ENCODE measurements around the gene TP53I11. TPM values are rescaled to one million over a fixed set of nuclear protein-coding genes. Genes with fewer than 3 reads are reported as not detected.

The TP53I11 gene
- total and polyA plus RNA-seq, 2 of the 13 experiments (the other 11 are each of a cell fraction or from before 2014, with no cell fraction given): not detected

GRCh38 chr11:44978274-44978960, 27.7 kb upstream of the TP53I11 start (continued):
- TF ChIP-seq ZNF382 (CRISPR knock-in tag; IDR thresholded peaks at IDR 0.05; ENCODE audit: borderline replicate concordance) (no peak), ZNF776 (CRISPR knock-in tag; IDR thresholded peaks at IDR 0.05) (no peak), ATM (IDR thresholded peaks at IDR 0.05; ENCODE audit: borderline replicate concordance) (peak; percentile 17; the same call in 1 of the 2 replicates)

DNA sequence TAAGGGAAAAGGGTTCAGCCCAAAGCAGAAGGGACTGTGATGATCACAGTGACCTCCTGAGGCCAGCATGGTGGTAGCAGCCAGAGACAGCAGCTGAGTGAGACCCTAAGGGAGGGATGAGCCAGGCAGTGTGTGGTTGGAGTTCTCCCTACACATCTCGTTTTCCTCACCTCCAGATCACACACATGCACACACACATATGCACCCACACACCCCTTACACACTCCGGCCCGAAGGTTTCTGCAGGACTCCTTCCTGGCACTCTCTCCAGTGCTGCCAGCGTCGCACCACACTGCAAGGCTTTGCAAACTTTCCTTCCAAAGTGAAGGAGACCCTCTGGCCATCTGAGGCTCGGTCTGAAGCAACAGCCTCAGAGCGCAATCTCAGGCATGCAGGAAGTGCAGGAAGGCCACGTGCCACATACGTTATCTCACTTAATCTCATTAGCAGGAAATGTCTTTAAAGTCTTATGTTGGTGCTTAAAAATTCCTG, 26.9 kb upstream of the TP53I11 start:
- H3K9ac ChIP-seq (ENCODE audit: insufficient read depth, low read depth, low read length): no peak overlapping the region
- no peaks in the 10 kb centered on the region for H3K4me1 ChIP-seq (ENCODE audit: insufficient read depth, low read length)
- POLR2A ChIA-PET: no interaction called here
- ATAC-seq: peak; percentile 62; the same call in 2 of the 3 replicates
- no peak overlapping the region for H3K4me2 ChIP-seq (ENCODE audit: low read depth, low read length)
- TF ChIP-seq, protein P1, sequence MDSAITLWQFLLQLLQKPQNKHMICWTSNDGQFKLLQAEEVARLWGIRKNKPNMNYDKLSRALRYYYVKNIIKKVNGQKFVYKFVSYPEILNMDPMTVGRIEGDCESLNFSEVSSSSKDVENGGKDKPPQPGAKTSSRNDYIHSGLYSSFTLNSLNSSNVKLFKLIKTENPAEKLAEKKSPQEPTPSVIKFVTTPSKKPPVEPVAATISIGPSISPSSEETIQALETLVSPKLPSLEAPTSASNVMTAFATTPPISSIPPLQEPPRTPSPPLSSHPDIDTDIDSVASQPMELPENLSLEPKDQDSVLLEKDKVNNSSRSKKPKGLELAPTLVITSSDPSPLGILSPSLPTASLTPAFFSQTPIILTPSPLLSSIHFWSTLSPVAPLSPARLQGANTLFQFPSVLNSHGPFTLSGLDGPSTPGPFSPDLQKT (CRISPR knock-in tag; IDR thresholded peaks at IDR 0.05; ENCODE audit: borderline replicate concordance): no peak
- TF ChIP-seq, protein P2, sequence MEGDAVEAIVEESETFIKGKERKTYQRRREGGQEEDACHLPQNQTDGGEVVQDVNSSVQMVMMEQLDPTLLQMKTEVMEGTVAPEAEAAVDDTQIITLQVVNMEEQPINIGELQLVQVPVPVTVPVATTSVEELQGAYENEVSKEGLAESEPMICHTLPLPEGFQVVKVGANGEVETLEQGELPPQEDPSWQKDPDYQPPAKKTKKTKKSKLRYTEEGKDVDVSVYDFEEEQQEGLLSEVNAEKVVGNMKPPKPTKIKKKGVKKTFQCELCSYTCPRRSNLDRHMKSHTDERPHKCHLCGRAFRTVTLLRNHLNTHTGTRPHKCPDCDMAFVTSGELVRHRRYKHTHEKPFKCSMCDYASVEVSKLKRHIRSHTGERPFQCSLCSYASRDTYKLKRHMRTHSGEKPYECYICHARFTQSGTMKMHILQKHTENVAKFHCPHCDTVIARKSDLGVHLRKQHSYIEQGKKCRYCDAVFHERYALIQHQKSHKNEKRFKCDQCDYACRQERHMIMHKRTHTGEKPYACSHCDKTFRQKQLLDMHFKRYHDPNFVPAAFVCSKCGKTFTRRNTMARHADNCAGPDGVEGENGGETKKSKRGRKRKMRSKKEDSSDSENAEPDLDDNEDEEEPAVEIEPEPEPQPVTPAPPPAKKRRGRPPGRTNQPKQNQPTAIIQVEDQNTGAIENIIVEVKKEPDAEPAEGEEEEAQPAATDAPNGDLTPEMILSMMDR (CRISPR knock-in tag; IDR thresholded peaks at IDR 0.05): 0 out of 2 replicates have a peak, but pooled peaks have one; percentile 22
- no peak overlapping the region for H2AFZ ChIP-seq (ENCODE audit: low read length)
- intact Hi-C loops (cut with micrococcal nuclease; ENCODE audit: unreplicated experiment) (no loop called here), in situ Hi-C loops (cut with HindIII; ENCODE audit: extremely low pct_ligation_motif_present, low pct_unique_long_range_greater_than_20kb) (no loop called here)
- H3K4me3 ChIP-seq (replicated peaks in 1 of 3; ENCODE audit: insufficient read depth in 1 of 3, low read depth in 2 of 3, low read length in 3 of 3): no peak overlapping the region
- FAIRE-seq: no peak
- no peaks in the 10 kb centered on the region for H3K9me3 ChIP-seq (ENCODE audit: low read length)
- H3K79me2 ChIP-seq (ENCODE audit: insufficient read depth, low read length): no peaks in the 10 kb centered on the region
- BruUV-seq (replicated peaks): no TSS peak
- WGBS (ENCODE audit: low lambda C conversion rate): 51% methylated on average over 9 of the region's 9 CpGs
- no peak overlapping the region for H3K27ac ChIP-seq (ENCODE audit: extremely low read length, insufficient read depth, low read length)
- DNase-seq (ENCODE audit: low spot score): no peak
- no peaks in the 10 kb centered on the region for H3K36me3 ChIP-seq (replicated peaks in 1 of 2; ENCODE audit: control insufficient read depth in 1 of 2, insufficient read depth in 2 of 2, low read length in 2 of 2)
- CTCF ChIA-PET (ENCODE audit: low intra/inter-chr PET ratio, low total read pairs): no interaction called here
- H4K20me1 ChIP-seq (ENCODE audit: insufficient read depth, low read length): no peaks in the 10 kb centered on the region
- H3K27me3 ChIP-seq (ENCODE audit: control insufficient read depth in 1 of 2, insufficient read depth in 2 of 2, low read length in 2 of 2): peaks cover 0 to 4% of the 10 kb centered on the region in 2 experiments; a peak in 2 of 5 replicates

Measured in HepG2 (cell line).